Measurements from ENCODE around the gene TRPM5. TPM values are rescaled to one million over a fixed set of nuclear protein-coding genes. Genes with fewer than 3 reads are reported as not detected.

The TRPM5 gene
- total RNA-seq, 2 experiments from 2014 or later = not detected

- ChIA-PET CTCF (interaction anchor here (1.5 to 10.3 kb wide), 3 partner anchors 109 to 238 kb away, joined by 5 to 381 read pairs (median 182); partner anchors contain the start of genes C11orf21 and TSPAN32), POLR2A (interaction anchor here (1.5 kb wide), 1 partner anchor 121 kb away, joined by 3 read pairs; no protein-coding TSS in a partner anchor)
- ATAC-seq (no peak), DNase-seq (no peak)
- H3K4me1 Mint-ChIP-seq (ENCODE audit: low read depth) = no peaks in the 10 kb centered on the region
- no peak overlapping the region for H3K27ac Mint-ChIP-seq
- H3K36me3 Mint-ChIP-seq (ENCODE audit: low read depth) = no peaks in the 10 kb centered on the region
- intact Hi-C loops (cut with micrococcal nuclease) = loop anchor here (5.0 kb wide), 1 partner anchor 462 kb away; the partner anchor contains the start of gene CDKN1C
- no peaks in the 10 kb centered on the region for H3K9me3 Mint-ChIP-seq
- no peak for TF ChIP-seq CTCF (IDR thresholded peaks at IDR 0.05)
- no peak overlapping the region for H3K4me3 Mint-ChIP-seq
- H3K27me3 Mint-ChIP-seq = no peaks in the 10 kb centered on the region
These were observed 19.4 kb downstream of the TRPM5 start for GRCh38 chr11:2424811-2425495.

- ChIA-PET CTCF (interaction anchor here (1.4 to 10.3 kb wide), 4 partner anchors 111 to 464 kb away, joined by 5 to 381 read pairs (median 94); partner anchors contain the start of genes C11orf21 and TSPAN32), POLR2A (interaction anchor here (1.5 kb wide), 1 partner anchor 119 kb away, joined by 3 read pairs; no protein-coding TSS in a partner anchor)
- Mint-ChIP-seq H3K27me3 (no peaks in the 10 kb centered on the region), H3K9me3 (no peaks in the 10 kb centered on the region), H3K4me1 (ENCODE audit: low read depth) (peaks cover 2% of the 10 kb centered on the region), H3K27ac (no peak overlapping the region), H3K4me3 (no peak overlapping the region), H3K36me3 (ENCODE audit: low read depth) (no peaks in the 10 kb centered on the region)
- ATAC-seq = no peak
- intact Hi-C loops (cut with micrococcal nuclease) = no loop called here
- no peak for TF ChIP-seq CTCF (IDR thresholded peaks at IDR 0.05)
- no peak for DNase-seq
These were observed 20.9 kb downstream of the TRPM5 start for GRCh38 chr11:2423157-2424025.

GRCh38 chr11:2422461-2423156, 21.7 kb downstream of the TRPM5 start:
- intact Hi-C loops (cut with micrococcal nuclease) = no loop called here
- CTCF ChIA-PET = interaction anchor here (1.4 to 10.3 kb wide), 4 partner anchors 112 to 465 kb away, joined by 6 to 381 read pairs (median 112); partner anchors contain the start of genes C11orf21 and TSPAN32

GRCh38 chr11:2421996-2422395, 22.3 kb downstream of the TRPM5 start:
- ATAC-seq = no peak
- no peaks in the 10 kb centered on the region for H3K36me3 Mint-ChIP-seq (ENCODE audit: low read depth)
- no peak overlapping the region for H3K27ac Mint-ChIP-seq
- no peaks in the 10 kb centered on the region for H3K9me3 Mint-ChIP-seq
- H3K27me3 Mint-ChIP-seq = no peaks in the 10 kb centered on the region
- CTCF ChIA-PET = interaction anchor here (1.3 to 10.3 kb wide), 8 partner anchors 21 to 236 kb away, joined by 4 to 381 read pairs (median 29); partner anchors contain the start of genes C11orf21, TSPAN32 and TSSC4
- no peak for TF ChIP-seq CTCF (IDR thresholded peaks at IDR 0.05)
- POLR2A ChIA-PET = no interaction called here
- no peak overlapping the region for H3K4me3 Mint-ChIP-seq
- H3K4me1 Mint-ChIP-seq (ENCODE audit: low read depth) = peaks cover 2% of the 10 kb centered on the region
- DNase-seq = no peak
- intact Hi-C loops (cut with micrococcal nuclease) = no loop called here

More at GRCh38 chr11:2422461-2423156, 21.7 kb downstream of the TRPM5 start:
- Mint-ChIP-seq H3K4me1 (ENCODE audit: low read depth) (peaks cover 2% of the 10 kb centered on the region), H3K4me3 (no peak overlapping the region), H3K9me3 (no peaks in the 10 kb centered on the region), H3K36me3 (ENCODE audit: low read depth) (no peaks in the 10 kb centered on the region), H3K27me3 (no peaks in the 10 kb centered on the region), H3K27ac (no peak overlapping the region)
- no peak for TF ChIP-seq CTCF (IDR thresholded peaks at IDR 0.05)
- ATAC-seq (no peak), DNase-seq (no peak)
- POLR2A ChIA-PET = no interaction called here

Data from activated CD8-positive, alpha-beta T cell treated with anti-CD3 and anti-CD28 coated beads for 36 hours (primary cell).